Liver (tissue), 3 donors: ENCODE results near the gene DNM2.

Source experiments
- ATF3 ChIP-seq: IDR thresholded peaks from 2 replicates; pipeline ENCODE4 v1.6.1; 2016; ENCODE audit warnings: antibody characterized with exemption
- EGR1 ChIP-seq, 2 donors: IDR thresholded peaks; 2 replicates each; pipeline ENCODE4 v1.6.1; 2016 to 2018; ENCODE audit warnings: antibody characterized with exemption in 2 of 2, low read depth in 2 of 2
- FOXA1 ChIP-seq: IDR thresholded peaks from 2 replicates; pipeline ENCODE4 v1.6.1; 2016; ENCODE audit warnings: antibody characterized with exemption
- HNF4G ChIP-seq: IDR thresholded peaks from 2 replicates; pipeline ENCODE4 v1.6.1; 2016; ENCODE audit warnings: antibody characterized with exemption
- JUND ChIP-seq, 2 donors: IDR thresholded peaks; 2 replicates each; pipeline ENCODE4 v1.6.1; 2016; ENCODE audit warnings: antibody characterized with exemption in 2 of 2
- MAX ChIP-seq: IDR thresholded peaks from 2 replicates; pipeline ENCODE4 v1.6.1; 2016; ENCODE audit warnings: antibody characterized with exemption
- NR2F2 ChIP-seq: IDR thresholded peaks from 2 replicates; pipeline ENCODE4 v1.6.1; 2016; ENCODE audit warnings: antibody characterized with exemption
- RAD21 ChIP-seq, 2 donors: IDR thresholded peaks; 2 replicates each; pipeline ENCODE4 v1.6.1; 2016; ENCODE audit warnings: antibody characterized with exemption in 2 of 2, mild to moderate bottlenecking in 2 of 2
- RXRA ChIP-seq, 2 donors: IDR thresholded peaks; 2 replicates each; pipeline ENCODE4 v1.6.1; 2017 to 2018; ENCODE audit warnings: antibody characterized with exemption in 2 of 2, mild to moderate bottlenecking in 1 of 2
- SP1 ChIP-seq: IDR thresholded peaks from 2 replicates; pipeline ENCODE4 v1.6.1; 2018; ENCODE audit warnings: antibody characterized with exemption, mild to moderate bottlenecking
- TAF1 ChIP-seq: conservative IDR thresholded peaks from 2 replicates; pipeline ENCODE4 v1.6.1; 2016; ENCODE audit warnings: antibody characterized with exemption, mild to moderate bottlenecking
- YY1 ChIP-seq: IDR thresholded peaks from 2 replicates; pipeline ENCODE4 v1.6.1; 2016; ENCODE audit warnings: antibody characterized with exemption, mild to moderate bottlenecking
- TF ChIP-seq, protein P1 (sequence below): fragments of 150-350 bp; IDR thresholded peaks from 2 replicates; pipeline ENCODE4 v1.5.1; 2017; ENCODE audit warnings: improper control_type of control experiment, low read depth, low read length; ENCODE audit not compliant: missing input control
- TF ChIP-seq, protein P2 (sequence below): IDR thresholded peaks from 2 replicates; pipeline ENCODE4 v1.6.1; 2016; ENCODE audit warnings: antibody characterized with exemption, mild to moderate bottlenecking
- donor health status: healthy.
- donor health status: healthy.

DNA sequence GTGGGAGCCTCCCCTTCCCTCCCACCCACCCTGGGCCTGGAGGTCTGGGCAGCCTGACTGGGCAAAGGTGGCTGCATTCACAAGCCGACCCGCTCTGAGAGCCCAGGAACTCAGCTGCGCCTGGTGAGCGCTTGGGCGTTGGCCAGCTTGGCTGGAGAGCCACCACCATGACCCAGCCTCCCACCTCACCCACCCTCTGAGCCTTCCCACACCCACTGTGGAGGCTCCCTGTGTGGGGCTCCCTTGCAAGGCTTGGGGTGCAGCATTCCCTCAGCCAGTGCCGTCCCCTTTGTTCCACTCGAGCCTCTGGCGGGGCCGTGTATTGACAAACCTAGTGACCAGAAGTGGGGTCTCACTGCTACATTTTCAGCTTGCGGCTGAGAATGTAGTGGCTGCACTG lies 31.7 kb upstream of the DNM2 start:
- TF ChIP-seq TAF1, result no peak
- TF ChIP-seq FOXA1, result no peak
- TF ChIP-seq, protein P1, sequence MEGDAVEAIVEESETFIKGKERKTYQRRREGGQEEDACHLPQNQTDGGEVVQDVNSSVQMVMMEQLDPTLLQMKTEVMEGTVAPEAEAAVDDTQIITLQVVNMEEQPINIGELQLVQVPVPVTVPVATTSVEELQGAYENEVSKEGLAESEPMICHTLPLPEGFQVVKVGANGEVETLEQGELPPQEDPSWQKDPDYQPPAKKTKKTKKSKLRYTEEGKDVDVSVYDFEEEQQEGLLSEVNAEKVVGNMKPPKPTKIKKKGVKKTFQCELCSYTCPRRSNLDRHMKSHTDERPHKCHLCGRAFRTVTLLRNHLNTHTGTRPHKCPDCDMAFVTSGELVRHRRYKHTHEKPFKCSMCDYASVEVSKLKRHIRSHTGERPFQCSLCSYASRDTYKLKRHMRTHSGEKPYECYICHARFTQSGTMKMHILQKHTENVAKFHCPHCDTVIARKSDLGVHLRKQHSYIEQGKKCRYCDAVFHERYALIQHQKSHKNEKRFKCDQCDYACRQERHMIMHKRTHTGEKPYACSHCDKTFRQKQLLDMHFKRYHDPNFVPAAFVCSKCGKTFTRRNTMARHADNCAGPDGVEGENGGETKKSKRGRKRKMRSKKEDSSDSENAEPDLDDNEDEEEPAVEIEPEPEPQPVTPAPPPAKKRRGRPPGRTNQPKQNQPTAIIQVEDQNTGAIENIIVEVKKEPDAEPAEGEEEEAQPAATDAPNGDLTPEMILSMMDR, result no peak
- TF ChIP-seq YY1, result no peak
- TF ChIP-seq MAX, result no peak
- no peak for TF ChIP-seq EGR1 (IDR thresholded peaks at IDR 0.05; ENCODE audit: low read depth in 2 of 2)
- TF ChIP-seq RAD21 (IDR thresholded peaks at IDR 0.05), result no peak
- TF ChIP-seq HNF4G, result no peak
- TF ChIP-seq JUND (IDR thresholded peaks at IDR 0.05), result no peak
- TF ChIP-seq NR2F2, result no peak
- TF ChIP-seq RXRA (IDR thresholded peaks at IDR 0.05), result no peak
- TF ChIP-seq, protein P2, sequence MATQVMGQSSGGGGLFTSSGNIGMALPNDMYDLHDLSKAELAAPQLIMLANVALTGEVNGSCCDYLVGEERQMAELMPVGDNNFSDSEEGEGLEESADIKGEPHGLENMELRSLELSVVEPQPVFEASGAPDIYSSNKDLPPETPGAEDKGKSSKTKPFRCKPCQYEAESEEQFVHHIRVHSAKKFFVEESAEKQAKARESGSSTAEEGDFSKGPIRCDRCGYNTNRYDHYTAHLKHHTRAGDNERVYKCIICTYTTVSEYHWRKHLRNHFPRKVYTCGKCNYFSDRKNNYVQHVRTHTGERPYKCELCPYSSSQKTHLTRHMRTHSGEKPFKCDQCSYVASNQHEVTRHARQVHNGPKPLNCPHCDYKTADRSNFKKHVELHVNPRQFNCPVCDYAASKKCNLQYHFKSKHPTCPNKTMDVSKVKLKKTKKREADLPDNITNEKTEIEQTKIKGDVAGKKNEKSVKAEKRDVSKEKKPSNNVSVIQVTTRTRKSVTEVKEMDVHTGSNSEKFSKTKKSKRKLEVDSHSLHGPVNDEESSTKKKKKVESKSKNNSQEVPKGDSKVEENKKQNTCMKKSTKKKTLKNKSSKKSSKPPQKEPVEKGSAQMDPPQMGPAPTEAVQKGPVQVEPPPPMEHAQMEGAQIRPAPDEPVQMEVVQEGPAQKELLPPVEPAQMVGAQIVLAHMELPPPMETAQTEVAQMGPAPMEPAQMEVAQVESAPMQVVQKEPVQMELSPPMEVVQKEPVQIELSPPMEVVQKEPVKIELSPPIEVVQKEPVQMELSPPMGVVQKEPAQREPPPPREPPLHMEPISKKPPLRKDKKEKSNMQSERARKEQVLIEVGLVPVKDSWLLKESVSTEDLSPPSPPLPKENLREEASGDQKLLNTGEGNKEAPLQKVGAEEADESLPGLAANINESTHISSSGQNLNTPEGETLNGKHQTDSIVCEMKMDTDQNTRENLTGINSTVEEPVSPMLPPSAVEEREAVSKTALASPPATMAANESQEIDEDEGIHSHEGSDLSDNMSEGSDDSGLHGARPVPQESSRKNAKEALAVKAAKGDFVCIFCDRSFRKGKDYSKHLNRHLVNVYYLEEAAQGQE, result no peak
- TF ChIP-seq ATF3, result no peak
- no peak for TF ChIP-seq SP1
